GM12878 (cell line): ENCODE results near the gene CSF2.

Experiments
- BHLHE40 ChIP-seq, 2 experiments: fragments of 450-650 bp in 1 of 2; IDR thresholded peaks; 2 replicates each; pipeline ENCODE4 v1.6.1; 2011 to 2017; ENCODE audit warnings: low read depth in 2 of 2, borderline replicate concordance in 1 of 2, improper control_type of control experiment in 1 of 2, low read length in 1 of 2, mild to moderate bottlenecking in 1 of 2
- CEBPB ChIP-seq, 2 experiments: fragments of 150-350 bp in 1 of 2; IDR thresholded peaks; 2 replicates each; pipeline ENCODE4 v1.6.1; 2012 to 2014; ENCODE audit warnings: low read depth in 2 of 2, low read length in 2 of 2, borderline replicate concordance in 1 of 2, inconsistent platforms in 1 of 2
- CREB1 ChIP-seq: IDR thresholded peaks from 2 replicates; pipeline ENCODE4 v1.6.1; 2012; ENCODE audit warnings: low read depth, mild to moderate bottlenecking, inconsistent platforms
- EGR1 ChIP-seq, 2 experiments: IDR thresholded peaks; 1 replicate in 1 of 2; 2 replicates in 1 of 2; pipeline ENCODE4 v1.6.1; 2011 to 2012; ENCODE audit warnings: low read depth in 2 of 2, low read length in 2 of 2, borderline replicate concordance in 1 of 2, mild to moderate bottlenecking in 1 of 2, moderate library complexity in 1 of 2
- POLR2A ChIP-seq: IDR thresholded peaks from 2 replicates; pipeline ENCODE4 v1.6.1; 2011; ENCODE audit warnings: low read depth, mild to moderate bottlenecking, low read length
- SREBF2 ChIP-seq: IDR thresholded peaks from 2 replicates; pipeline ENCODE4 v1.6.1; 2012; ENCODE audit warnings: mild to moderate bottlenecking, low read length
- ZSCAN29 ChIP-seq: fragments of 450-650 bp; IDR thresholded peaks from 2 replicates; pipeline ENCODE4 v1.6.1; 2017; ENCODE audit warnings: mild to moderate bottlenecking, moderate library complexity
- TF ChIP-seq, protein P1 (sequence below), 3 experiments: IDR thresholded peaks in 2 of 3; conservative IDR thresholded peaks in 1 of 3; 2 replicates each; pipeline ENCODE4 v1.5.1; 2011; ENCODE audit warnings: low read depth in 3 of 3, low read length in 3 of 3, mild to moderate bottlenecking in 3 of 3, control low read depth in 2 of 3, moderate library complexity in 2 of 3, inconsistent platforms in 1 of 3, mixed read lengths in 1 of 3; ENCODE audit not compliant: control insufficient read depth in 2 of 3, insufficient read depth in 1 of 3; ENCODE audit errors: extremely low read depth in 1 of 3
- TF ChIP-seq, protein P2 (sequence below): fragments of 450-650 bp; formaldehyde crosslinking; IDR thresholded peaks from 2 replicates; pipeline ENCODE4 v1.5.0; 2022; ENCODE audit warnings: mild to moderate bottlenecking, missing genetic modification characterization

DNA sequence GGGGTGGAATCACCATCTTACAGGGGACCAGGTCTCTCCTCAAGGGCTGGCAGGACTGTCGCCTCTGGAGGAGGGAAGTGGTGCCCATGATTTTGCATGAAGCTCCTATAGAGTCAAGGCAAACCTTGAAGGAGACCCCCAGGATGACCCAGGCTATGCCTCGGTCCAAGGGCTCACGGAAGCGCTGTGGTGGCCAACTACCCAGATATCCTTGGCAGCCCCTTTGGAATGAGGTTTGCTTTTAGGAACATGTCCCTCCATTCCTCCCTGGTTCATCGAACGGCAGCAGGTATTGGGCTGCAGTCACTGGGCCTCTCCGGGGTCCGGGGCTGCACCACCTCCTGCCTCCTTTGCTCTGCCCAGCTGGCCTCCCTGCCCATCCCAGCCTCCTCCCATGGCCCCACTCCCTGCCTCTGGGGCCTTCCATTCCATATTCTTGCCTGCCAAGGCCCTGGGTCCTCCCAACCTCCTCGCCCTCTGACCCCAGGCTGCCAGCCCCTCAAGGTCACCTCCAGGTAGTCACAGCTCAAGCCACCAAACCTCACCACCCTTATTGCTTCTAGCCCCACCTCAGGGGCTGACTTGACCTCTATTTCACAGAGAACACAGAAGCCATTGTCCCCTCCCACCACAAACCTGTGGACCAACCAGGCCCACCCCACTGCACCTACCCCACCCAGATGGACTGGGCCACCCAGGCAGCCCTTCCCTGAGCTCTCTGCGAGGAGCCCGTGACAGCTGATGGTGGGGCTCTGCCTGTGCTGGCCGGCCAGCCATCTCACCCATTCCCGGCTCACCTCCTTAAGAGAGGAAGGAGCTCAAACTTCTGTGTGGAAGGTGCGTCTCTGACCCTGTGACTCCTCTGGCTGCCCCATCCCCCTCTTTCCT, 16.7 kb upstream of the CSF2 start:
- TF ChIP-seq, protein P1, sequence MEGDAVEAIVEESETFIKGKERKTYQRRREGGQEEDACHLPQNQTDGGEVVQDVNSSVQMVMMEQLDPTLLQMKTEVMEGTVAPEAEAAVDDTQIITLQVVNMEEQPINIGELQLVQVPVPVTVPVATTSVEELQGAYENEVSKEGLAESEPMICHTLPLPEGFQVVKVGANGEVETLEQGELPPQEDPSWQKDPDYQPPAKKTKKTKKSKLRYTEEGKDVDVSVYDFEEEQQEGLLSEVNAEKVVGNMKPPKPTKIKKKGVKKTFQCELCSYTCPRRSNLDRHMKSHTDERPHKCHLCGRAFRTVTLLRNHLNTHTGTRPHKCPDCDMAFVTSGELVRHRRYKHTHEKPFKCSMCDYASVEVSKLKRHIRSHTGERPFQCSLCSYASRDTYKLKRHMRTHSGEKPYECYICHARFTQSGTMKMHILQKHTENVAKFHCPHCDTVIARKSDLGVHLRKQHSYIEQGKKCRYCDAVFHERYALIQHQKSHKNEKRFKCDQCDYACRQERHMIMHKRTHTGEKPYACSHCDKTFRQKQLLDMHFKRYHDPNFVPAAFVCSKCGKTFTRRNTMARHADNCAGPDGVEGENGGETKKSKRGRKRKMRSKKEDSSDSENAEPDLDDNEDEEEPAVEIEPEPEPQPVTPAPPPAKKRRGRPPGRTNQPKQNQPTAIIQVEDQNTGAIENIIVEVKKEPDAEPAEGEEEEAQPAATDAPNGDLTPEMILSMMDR (IDR thresholded peaks at IDR 0.05 in 2 of 3, conservative IDR thresholded peaks at IDR 0.05 in 1 of 3; ENCODE audit: control insufficient read depth in 2 of 3, extremely low read depth in 1 of 3, insufficient read depth in 1 of 3, low read depth in 3 of 3, low read length in 3 of 3), result no peak
- TF ChIP-seq CREB1, result no peak
- TF ChIP-seq BHLHE40 (IDR thresholded peaks at IDR 0.05; ENCODE audit: borderline replicate concordance in 1 of 2, low read depth in 2 of 2, low read length in 1 of 2), result no peak
- no peak for TF ChIP-seq ZSCAN29
- no peak for TF ChIP-seq POLR2A
- TF ChIP-seq, protein P2, sequence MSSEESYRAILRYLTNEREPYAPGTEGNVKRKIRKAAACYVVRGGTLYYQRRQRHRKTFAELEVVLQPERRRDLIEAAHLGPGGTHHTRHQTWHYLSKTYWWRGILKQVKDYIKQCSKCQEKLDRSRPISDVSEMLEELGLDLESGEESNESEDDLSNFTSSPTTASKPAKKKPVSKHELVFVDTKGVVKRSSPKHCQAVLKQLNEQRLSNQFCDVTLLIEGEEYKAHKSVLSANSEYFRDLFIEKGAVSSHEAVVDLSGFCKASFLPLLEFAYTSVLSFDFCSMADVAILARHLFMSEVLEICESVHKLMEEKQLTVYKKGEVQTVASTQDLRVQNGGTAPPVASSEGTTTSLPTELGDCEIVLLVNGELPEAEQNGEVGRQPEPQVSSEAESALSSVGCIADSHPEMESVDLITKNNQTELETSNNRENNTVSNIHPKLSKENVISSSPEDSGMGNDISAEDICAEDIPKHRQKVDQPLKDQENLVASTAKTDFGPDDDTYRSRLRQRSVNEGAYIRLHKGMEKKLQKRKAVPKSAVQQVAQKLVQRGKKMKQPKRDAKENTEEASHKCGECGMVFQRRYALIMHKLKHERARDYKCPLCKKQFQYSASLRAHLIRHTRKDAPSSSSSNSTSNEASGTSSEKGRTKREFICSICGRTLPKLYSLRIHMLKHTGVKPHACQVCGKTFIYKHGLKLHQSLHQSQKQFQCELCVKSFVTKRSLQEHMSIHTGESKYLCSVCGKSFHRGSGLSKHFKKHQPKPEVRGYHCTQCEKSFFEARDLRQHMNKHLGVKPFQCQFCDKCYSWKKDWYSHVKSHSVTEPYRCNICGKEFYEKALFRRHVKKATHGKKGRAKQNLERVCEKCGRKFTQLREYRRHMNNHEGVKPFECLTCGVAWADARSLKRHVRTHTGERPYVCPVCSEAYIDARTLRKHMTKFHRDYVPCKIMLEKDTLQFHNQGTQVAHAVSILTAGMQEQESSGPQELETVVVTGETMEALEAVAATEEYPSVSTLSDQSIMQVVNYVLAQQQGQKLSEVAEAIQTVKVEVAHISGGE (CRISPR knock-in tag), result no peak
- no peak for TF ChIP-seq SREBF2
- no peak for TF ChIP-seq EGR1 (IDR thresholded peaks at IDR 0.05; ENCODE audit: borderline replicate concordance in 1 of 2, low read depth in 2 of 2, low read length in 2 of 2)
- no peak for TF ChIP-seq CEBPB (IDR thresholded peaks at IDR 0.05; ENCODE audit: borderline replicate concordance in 1 of 2, low read depth in 2 of 2, low read length in 2 of 2)
